Mucosa of rectum (tissue), 2 donors: ENCODE data around the gene CALHM4.

Experiments
- H3K27ac ChIP-seq, 2 donors: one replicate each; pipeline ENCODE4 v1.7.0; 2013; ENCODE audit warnings: inconsistent platforms in 2 of 2, low read depth in 2 of 2, low read length in 2 of 2
- H3K27me3 ChIP-seq, 2 donors: one replicate each; pipeline ENCODE4 v1.7.0; 2013; ENCODE audit warnings: low read length in 2 of 2; ENCODE audit not compliant: control insufficient read depth in 2 of 2, insufficient read depth in 2 of 2
- H3K36me3 ChIP-seq, 2 donors: one replicate each; pipeline ENCODE4 v1.7.0; 2013; ENCODE audit warnings: low read length in 2 of 2; ENCODE audit not compliant: control insufficient read depth in 2 of 2, insufficient read depth in 2 of 2
- H3K4me1 ChIP-seq, 2 donors: one replicate each; pipeline ENCODE4 v1.7.0; 2013; ENCODE audit warnings: low read length in 2 of 2, mild to moderate bottlenecking in 1 of 2; ENCODE audit not compliant: control insufficient read depth in 2 of 2, insufficient read depth in 2 of 2
- H3K4me3 ChIP-seq, 2 donors: one replicate each; pipeline ENCODE4 v1.7.0; 2013; ENCODE audit warnings: low read length in 2 of 2
- H3K9ac ChIP-seq, 2 donors: one replicate each; pipeline ENCODE4 v1.7.0; 2013; ENCODE audit warnings: low read length in 2 of 2, low read depth in 1 of 2, mild to moderate bottlenecking in 1 of 2
- H3K9me3 ChIP-seq, 2 donors: one replicate each; pipeline ENCODE4 v1.7.0; 2013; ENCODE audit warnings: low read length in 2 of 2; ENCODE audit not compliant: control insufficient read depth in 2 of 2
- donor health status: healthy.
- donor health status: Normal muscosa, but diverticular disease.

The CALHM4 gene

DNA sequence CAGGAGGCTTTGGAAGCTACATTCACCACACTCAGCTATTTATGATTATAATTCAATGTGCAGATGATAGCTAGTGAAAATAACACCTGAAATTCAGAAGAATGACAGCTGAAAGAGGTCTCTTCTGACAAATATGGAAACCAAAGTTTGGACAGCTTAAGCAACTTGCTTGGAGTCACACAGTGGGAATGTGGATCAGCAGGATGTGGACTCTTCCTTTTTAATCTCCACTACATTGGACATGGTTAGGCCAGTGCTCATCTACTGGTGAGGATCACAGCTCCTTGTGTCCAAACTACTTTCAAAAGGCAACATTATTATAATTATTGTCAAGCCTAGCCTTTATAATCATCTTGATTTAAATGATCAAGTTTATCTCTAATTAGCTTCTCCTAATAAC, 18.4 kb upstream of the CALHM4 start:
- Histone ChIP-seq H3K27ac (no peak overlapping the region), H3K4me1 (no peaks in the 10 kb centered on the region), H3K9ac (no peak overlapping the region), H3K9me3 (no peaks in the 10 kb centered on the region), H3K27me3 (peaks cover 0 to 7% of the 10 kb centered on the region in 2 donors), H3K36me3 (no peaks in the 10 kb centered on the region), H3K4me3 (no peak overlapping the region)

DNA sequence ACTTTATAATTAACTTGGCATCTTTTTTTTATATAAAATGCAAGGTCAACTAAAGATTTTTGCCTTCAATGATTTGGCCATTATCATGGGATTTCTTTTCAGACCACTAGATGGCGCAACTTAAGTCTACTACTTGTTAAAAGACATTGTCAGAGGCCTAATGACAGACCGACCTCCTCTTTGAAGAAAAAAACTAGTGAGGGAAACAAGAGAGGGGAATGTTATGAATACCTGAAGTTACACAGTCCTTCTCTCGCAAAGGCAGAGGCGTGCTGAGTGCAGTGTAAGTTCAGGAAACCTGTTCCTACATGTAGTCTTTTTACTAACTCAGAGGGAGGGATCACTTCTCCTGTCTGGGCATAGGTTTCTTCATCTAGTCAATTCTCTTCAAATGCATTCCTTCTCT, 17.3 kb upstream of the CALHM4 start:
- no peak overlapping the region for H3K27ac ChIP-seq
- peaks cover 3 to 7% of the 10 kb centered on the region in 2 donors for H3K27me3 ChIP-seq
- no peaks in the 10 kb centered on the region for H3K4me1 ChIP-seq
- no peaks in the 10 kb centered on the region for H3K9me3 ChIP-seq
- H3K9ac ChIP-seq, result no peak overlapping the region
- H3K4me3 ChIP-seq, result no peak overlapping the region
- no peaks in the 10 kb centered on the region for H3K36me3 ChIP-seq

DNA sequence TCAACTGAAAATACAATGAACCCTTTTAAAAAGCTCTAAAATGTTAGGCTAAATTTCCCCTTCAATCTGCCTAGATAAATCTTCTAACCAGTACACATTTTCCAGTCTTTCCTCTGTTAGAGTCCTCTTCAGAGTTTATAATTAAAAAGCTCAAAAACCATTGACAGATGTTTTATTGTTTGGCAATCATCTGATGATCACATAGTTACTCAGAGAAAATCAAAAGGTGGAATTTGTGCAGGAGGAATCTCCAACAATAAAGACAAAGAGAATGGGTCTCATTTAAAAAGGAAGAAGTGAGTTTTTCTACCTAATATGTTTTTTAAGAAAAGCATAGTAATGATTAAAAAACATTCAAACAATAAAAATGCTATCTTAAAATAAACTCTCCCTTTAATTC, 11.1 kb upstream of the CALHM4 start:
- no peak overlapping the region for H3K9ac ChIP-seq
- no peak overlapping the region for H3K27ac ChIP-seq
- H3K9me3 ChIP-seq, result no peaks in the 10 kb centered on the region
- no peak overlapping the region for H3K4me3 ChIP-seq
- peaks cover 3% of the 10 kb centered on the region in 2 donors for H3K27me3 ChIP-seq
- H3K4me1 ChIP-seq, result no peaks in the 10 kb centered on the region
- no peaks in the 10 kb centered on the region for H3K36me3 ChIP-seq

- Histone ChIP-seq H3K9ac (no peak overlapping the region), H3K27me3 (peaks cover 3% of the 10 kb centered on the region in 2 donors), H3K27ac (no peak overlapping the region), H3K4me3 (no peak overlapping the region), H3K9me3 (no peaks in the 10 kb centered on the region), H3K36me3 (no peaks in the 10 kb centered on the region), H3K4me1 (no peaks in the 10 kb centered on the region)
Measured at GRCh38 chr6:116543149-116543548, 10.4 kb upstream of the CALHM4 start.

DNA sequence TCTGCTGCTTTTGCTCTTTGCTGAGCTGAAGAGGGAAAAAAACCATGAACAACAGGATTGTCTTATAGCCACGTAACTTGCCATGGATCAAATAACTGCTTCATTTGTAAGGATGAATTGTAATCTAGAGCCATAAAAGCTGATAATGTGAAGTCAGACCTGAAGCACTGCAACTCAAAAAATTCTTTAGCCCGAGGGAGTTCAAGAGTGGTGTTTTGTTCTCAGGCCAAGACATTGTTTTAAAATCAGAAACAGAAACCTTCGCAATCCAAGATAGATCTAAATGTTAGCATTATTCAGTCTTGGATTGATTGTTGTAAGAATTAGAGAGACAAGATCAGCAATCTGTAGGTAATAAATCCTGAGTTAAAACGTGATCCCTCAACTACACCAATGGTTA, 7.9 kb upstream of the CALHM4 start, which contains the start of gene TRAPPC3L:
TSS of gene TRAPPC3L (minus strand) at position 34 of the 400 bp plus-strand sequence. CDS start 170 bp downstream, outside the sequence.
- Histone ChIP-seq H3K36me3 (no peaks in the 10 kb centered on the region), H3K4me3 (no peak within 1 kb of the TSS), H3K27me3 (peaks cover 0 to under 1% of the 10 kb centered on the region in 2 donors), H3K9ac (no peak within 1 kb of the TSS), H3K27ac (no peak within 1 kb of the TSS), H3K9me3 (no peaks in the 10 kb centered on the region), H3K4me1 (no peaks in the 10 kb centered on the region)

DNA sequence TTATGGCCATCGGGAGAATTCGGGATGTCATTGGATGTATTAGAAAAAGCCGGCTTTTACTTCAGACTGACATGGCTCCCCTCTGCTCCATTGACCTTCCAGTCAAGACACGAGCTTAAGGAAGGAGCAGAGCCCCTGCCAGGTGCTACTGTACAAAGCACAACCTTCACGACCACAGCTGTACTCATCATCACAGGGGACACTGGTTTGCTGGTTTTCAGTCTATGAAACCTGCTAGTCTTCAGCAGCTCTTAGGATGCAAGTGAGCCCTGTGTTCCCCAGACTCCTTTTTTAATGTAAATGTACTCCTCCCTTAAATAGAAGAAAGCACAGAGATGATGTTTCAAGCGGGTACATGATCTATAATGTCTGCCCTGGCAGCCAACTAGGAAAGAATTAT, 6.2 kb upstream of the CALHM4 start:
- Histone ChIP-seq H3K9me3 (no peaks in the 10 kb centered on the region), H3K9ac (no peak overlapping the region), H3K27ac (no peak overlapping the region), H3K4me1 (no peaks in the 10 kb centered on the region), H3K27me3 (no peaks in the 10 kb centered on the region), H3K36me3 (no peaks in the 10 kb centered on the region), H3K4me3 (no peak overlapping the region)

- H3K9me3 ChIP-seq, result no peaks in the 10 kb centered on the region
- no peak overlapping the region for H3K27ac ChIP-seq
- no peaks in the 10 kb centered on the region for H3K4me1 ChIP-seq
- no peak overlapping the region for H3K4me3 ChIP-seq
- no peaks in the 10 kb centered on the region for H3K36me3 ChIP-seq
- peaks cover 0 to 5% of the 10 kb centered on the region in 2 donors for H3K27me3 ChIP-seq
- H3K9ac ChIP-seq, result no peak overlapping the region
Measured at GRCh38 chr6:116550796-116551195, 2.8 kb upstream of the CALHM4 start.

DNA sequence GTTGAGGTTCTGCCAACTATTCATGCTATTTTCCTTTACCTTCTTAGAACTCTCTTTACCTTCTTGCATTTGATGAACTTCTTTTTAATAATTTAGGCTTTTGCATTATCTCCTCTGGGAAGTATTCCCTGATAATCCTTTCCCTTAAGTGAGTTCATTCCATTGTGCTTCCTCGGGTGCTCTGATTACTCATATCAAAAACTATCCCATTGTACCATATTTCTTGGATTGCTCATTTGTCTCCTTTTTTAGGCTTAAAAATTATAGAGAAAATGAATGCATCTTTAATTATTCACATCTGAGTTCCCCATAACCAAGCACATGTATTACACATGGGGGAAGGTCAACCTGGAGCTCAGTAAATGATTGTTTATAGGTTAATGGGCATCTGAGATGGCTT, 2.5 kb downstream of the CALHM4 start:
- Histone ChIP-seq H3K4me1 (no peaks in the 10 kb centered on the region), H3K4me3 (no peak overlapping the region), H3K36me3 (no peaks in the 10 kb centered on the region), H3K27me3 (peaks cover 0 to 7% of the 10 kb centered on the region in 2 donors), H3K9ac (no peak overlapping the region), H3K9me3 (no peaks in the 10 kb centered on the region), H3K27ac (no peak overlapping the region)

DNA sequence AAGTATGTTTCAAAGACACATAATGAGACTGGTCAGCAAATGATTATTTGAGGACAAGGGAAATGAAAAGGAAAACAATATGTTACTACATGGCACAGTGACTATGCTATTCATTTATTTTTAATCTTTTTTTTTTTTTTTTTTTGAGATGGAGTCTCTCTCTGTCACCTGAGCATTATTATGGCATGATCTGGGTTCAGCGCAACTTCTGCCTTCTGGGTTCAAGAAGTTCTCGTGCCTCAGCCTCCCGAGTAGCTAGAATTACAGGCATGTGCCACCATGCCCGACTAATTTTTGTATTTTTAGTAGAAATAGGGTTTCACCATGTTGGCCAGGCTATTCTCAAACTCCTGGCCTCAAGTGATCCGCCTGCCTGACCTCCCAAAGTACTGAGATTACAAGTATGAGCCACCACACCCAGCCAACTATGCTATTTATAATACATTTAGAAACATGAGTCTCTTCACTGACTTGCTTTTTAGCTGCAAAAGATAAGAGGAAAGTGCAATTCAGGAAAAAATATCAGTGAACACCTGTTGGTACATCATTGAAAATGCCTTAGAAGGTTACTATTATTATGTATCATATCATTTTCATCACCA, 3.4 kb downstream of the CALHM4 start:
- Histone ChIP-seq H3K9me3 (no peaks in the 10 kb centered on the region), H3K27ac (no peak overlapping the region), H3K4me1 (no peaks in the 10 kb centered on the region), H3K36me3 (no peaks in the 10 kb centered on the region), H3K4me3 (no peak overlapping the region), H3K9ac (no peak overlapping the region), H3K27me3 (peaks cover 0 to 7% of the 10 kb centered on the region in 2 donors)

DNA sequence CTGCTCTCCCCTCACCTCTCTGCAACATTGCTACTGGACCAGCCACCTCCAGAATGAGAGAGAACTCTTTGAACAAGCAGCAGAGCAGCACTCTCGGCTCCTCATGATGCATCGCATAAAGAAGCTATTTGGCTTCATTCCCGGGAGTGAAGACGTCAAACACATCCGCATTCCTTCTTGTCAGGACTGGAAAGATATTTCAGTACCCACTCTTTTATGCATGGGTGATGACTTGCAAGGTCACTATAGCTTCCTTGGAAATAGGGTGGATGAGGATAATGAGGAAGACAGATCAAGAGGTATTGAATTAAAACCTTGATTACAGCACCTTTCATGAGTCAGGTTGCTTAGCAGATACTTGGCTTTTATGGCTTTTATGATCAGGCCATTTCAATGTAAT, 4.3 kb downstream of the CALHM4 start:
- Histone ChIP-seq H3K9me3 (no peaks in the 10 kb centered on the region), H3K27me3 (peaks cover 0 to 7% of the 10 kb centered on the region in 2 donors), H3K4me3 (no peak overlapping the region), H3K4me1 (no peaks in the 10 kb centered on the region), H3K27ac (no peak overlapping the region), H3K9ac (no peak overlapping the region), H3K36me3 (no peaks in the 10 kb centered on the region)
